Heart right ventricle (tissue), 16 donors: Measurements from ENCODE around the gene RPL9. TPM values are rescaled to one million over a fixed set of nuclear protein-coding genes. Genes with fewer than 3 reads are reported as not detected.

Experiments used
- ATAC-seq, 8 donors: fragments of 200-7000 bp; cut with Tn5 transposase; one replicate each; pipeline ENCODE4 v1.9.1; 2020; ENCODE audit warnings: mild to moderate bottlenecking in 8 of 8, moderate library complexity in 8 of 8, moderate number of reproducible peaks in 1 of 8
- DNase-seq, 2 donors: peaks; one replicate each; pipeline ENCODE4 v3.0.0-alpha.2; 2020
- H3K27ac ChIP-seq, 10 donors: fragments of 200-600 bp; sonication (generic) in 2 of 10; one replicate each; pipeline versions ENCODE4 v1.5.0 to v1.8.0; 2020 to 2022; ENCODE audit warnings: mild to moderate bottlenecking in 3 of 10
- H3K27me3 ChIP-seq, 7 donors: fragments of 200-600 bp; one replicate each; pipeline ENCODE4 v1.8.0; 2021 to 2022; ENCODE audit warnings: mild to moderate bottlenecking in 2 of 7
- H3K36me3 ChIP-seq, 9 donors: fragments of 200-600 bp; sonication (generic) in 1 of 9; one replicate each; pipeline versions ENCODE4 v1.5.0 to v1.8.0; 2020 to 2022; ENCODE audit warnings: mild to moderate bottlenecking in 2 of 9
- H3K4me1 ChIP-seq, 9 donors: fragments of 200-600 bp; sonication (generic) in 1 of 9; one replicate each; pipeline versions ENCODE4 v1.5.0 to v1.8.0; 2020 to 2022; ENCODE audit warnings: mild to moderate bottlenecking in 4 of 9
- H3K4me3 ChIP-seq, 10 donors: fragments of 200-600 bp; sonication (generic) in 2 of 10; one replicate each; pipeline versions ENCODE4 v1.5.0 to v1.8.0; 2020 to 2022; ENCODE audit warnings: mild to moderate bottlenecking in 7 of 10, moderate library complexity in 2 of 10
- H3K9me3 ChIP-seq, 11 donors: fragments of 200-600 bp in 10 of 11; sonication (generic) in 2 of 11; one replicate each; pipeline versions ENCODE4 v1.5.0 to v1.8.0; 2013 to 2022; ENCODE audit warnings: mild to moderate bottlenecking in 2 of 11, control low read depth in 1 of 11, moderate library complexity in 1 of 11
- CTCF ChIP-seq, 9 donors: fragments of 200-600 bp; sonication (generic) in 2 of 9; IDR thresholded peaks; one replicate each; pipeline versions ENCODE4 v1.5.0 to v1.8.0; 2021 to 2022; ENCODE audit warnings: antibody characterized with exemption in 9 of 9, mild to moderate bottlenecking in 5 of 9, moderate library complexity in 1 of 9
- WGBS, 2 donors: extraction: QIAGEN DNeasy Blood & Tissue Kit; methylation state at CpG; one replicate each; pipeline ENCODE4 v1.1.7; 2013; ENCODE audit warnings: inconsistent platforms in 1 of 2; 5-methylcytosine and 5-hydroxymethylcytosine counted together
- intact Hi-C, 10 donors: fragments of 100-400 bp; cut with DNase I; formaldehyde crosslinking; loops; one replicate each; pipeline versions ENCODE4 v1.11.1 to v1.14.2; 2022
- polyA plus RNA-seq, 2 donors: library from polyadenylated mRNA; stranded (reverse); fragments of 200-250 nt; gene quantifications; one replicate each; pipeline ENCODE4 v1.2.3, GENCODE V29; 2013
- total RNA-seq, 10 donors: library from RNA; stranded (reverse); fragmentation: NEBNext Ultra II Directional in 3 of 10; extraction: Animal tissue kit (Norgen Biotek cat#: 25700) in 3 of 10; gene quantifications; one replicate each; pipeline versions ENCODE4 v1.2.1 to v1.2.4, GENCODE V29; 2021 to 2023
- donor health status: Arrhythmogenic right ventricular cardiomyopathy.
- donor health status: ischemic (EF 13 %, LVEDD 7.1; RV severe dilation, severe dysfunction).
- donor health status: healthy with polysubstance abuse.
- donor health status: DM: no; HTN: yes; CAD: no.
- donor health status: DM: no; HTN: no; CAD: no.
- donor health status: ischemic (EF 25% LVEDD 6.9; RV normal size, moderate dysfunction).
- donor health status: ischemic (EF 25% LVEDD 5.7; RV mildly dilated, moderate dysfunction).
- donor health status: healthy.
- donor health status: DM: yes; HTN: yes; CAD: no.
- donor health status: Ischemic cardiomyopathy.
- donor health status: ischemic (EF 35%, LVEDD 5.7; RV mildly dilated, moderate dysfunction).
- donor health status: nonischemic (EF 11% LVEDD 7.7; RV severe dilation, severe dysfunction).
- donor health status: DM: yes; HTN: yes; CAD: no.
- donor health status: PGD.
- donor health status: ischemic (EF 29% LVEDD 5.4; RV normal size, mild dysfunction).
- donor health status: nonischemic (EF 23%, LVEDD 6.1; RV moderate dilation, normal function).

RPL9 gene
- total and polyA plus RNA-seq, 12 donors: 546 to 1,826 (median 801) TPM

GRCh38 chr4:39480902-39481695 lies 22.4 kb upstream of the RPL9 start:
- H3K9me3 ChIP-seq: peaks cover 0 to 8% (median 0%) of the 10 kb centered on the region in 11 donors
- no peak for TF ChIP-seq CTCF (IDR thresholded peaks at IDR 0.05)
- WGBS, 2 donors: 82 to 87% methylated on average over 21 of the region's 21 CpGs
- peaks cover 0 to 22% (median 15%) of the 10 kb centered on the region in 9 donors for H3K36me3 ChIP-seq
- H3K27me3 ChIP-seq: no peaks in the 10 kb centered on the region
- peak overlapping the region in 1 of 10 donors; percentile 31 for H3K4me3 ChIP-seq
- H3K27ac ChIP-seq: peak overlapping the region in 1 of 10 donors; percentile 64
- intact Hi-C loops: no loop called here
- peaks cover 0 to 11% (median 0%) of the 10 kb centered on the region in 9 donors for H3K4me1 ChIP-seq
- ATAC-seq: peak in 1 of 8 donors; percentile 35
- no peak for DNase-seq

- no peak overlapping the region for H3K4me3 ChIP-seq
- no peak for TF ChIP-seq CTCF (IDR thresholded peaks at IDR 0.05)
- WGBS, 2 donors: 96% methylated on average over 27 of the region's 27 CpGs
- intact Hi-C loops: no loop called here
- H3K27me3 ChIP-seq: no peaks in the 10 kb centered on the region
- no peak overlapping the region for H3K27ac ChIP-seq
- DNase-seq: no peak
- peaks cover 0 to 11% (median 0%) of the 10 kb centered on the region in 9 donors for H3K4me1 ChIP-seq
- H3K9me3 ChIP-seq: peaks cover 0 to 8% (median 0%) of the 10 kb centered on the region in 11 donors
- ATAC-seq: no peak
- peaks cover 0 to 31% (median 17%) of the 10 kb centered on the region in 9 donors for H3K36me3 ChIP-seq
Measured at GRCh38 chr4:39480251-39480650, 21.5 kb upstream of the RPL9 start.

- Histone ChIP-seq H3K4me1 (no peaks in the 10 kb centered on the region), H3K36me3 (peaks cover 0 to 66% (median 29%) of the 10 kb centered on the region in 9 donors), H3K27ac (no peak overlapping the region), H3K27me3 (no peaks in the 10 kb centered on the region), H3K9me3 (no peaks in the 10 kb centered on the region), H3K4me3 (no peak overlapping the region)
- no peak for ATAC-seq
- 73 to 82% methylated on average over 5 of the region's 5 CpGs for WGBS, 2 donors
- no peak for DNase-seq
- no peak for TF ChIP-seq CTCF (IDR thresholded peaks at IDR 0.05)
- intact Hi-C loops: no loop called here
Measured at GRCh38 chr4:39476187-39476895, 17.6 kb upstream of the RPL9 start.

- Histone ChIP-seq H3K4me3 (no peak overlapping the region), H3K27ac (no peak overlapping the region), H3K36me3 (peaks cover 0 to 91% (median 30%) of the 10 kb centered on the region in 9 donors), H3K27me3 (no peaks in the 10 kb centered on the region), H3K4me1 (peaks cover 0 to 12% (median 0%) of the 10 kb centered on the region in 9 donors), H3K9me3 (no peaks in the 10 kb centered on the region)
- TF ChIP-seq CTCF (IDR thresholded peaks at IDR 0.05): no peak
- ATAC-seq (no peak), DNase-seq (no peak)
- WGBS, 2 donors: 92 to 94% methylated on average over 3 of the region's 3 CpGs
- intact Hi-C loops: loop anchor here in 3 of 10 donors (5.0 kb wide), 1 partner anchor 505 kb away; the partner anchor contains the start of gene PDS5A (in 3 of the 3)
Measured at GRCh38 chr4:39472396-39472795, 13.7 kb upstream of the RPL9 start.
